Urinary bladder (tissue), 4 donors: ENCODE results near the gene NAALADL2. TPM values are rescaled to one million over a fixed set of nuclear protein-coding genes. Genes with fewer than 3 reads are reported as not detected.

Source experiments
- DNase-seq: peaks from one replicate; pipeline ENCODE4 v3.0.0-alpha.2; 2015; ENCODE audit errors: extremely low spot score
- H3K27ac ChIP-seq: one replicate; pipeline ENCODE4 v1.5.1; 2013; ENCODE audit warnings: low read depth, mild to moderate bottlenecking, moderate library complexity
- H3K36me3 ChIP-seq: one replicate; pipeline ENCODE4 v1.6.1; 2013; ENCODE audit warnings: mild to moderate bottlenecking, moderate library complexity; ENCODE audit not compliant: insufficient read depth
- H3K4me1 ChIP-seq: one replicate; pipeline ENCODE4 v1.6.1; 2013; ENCODE audit warnings: mild to moderate bottlenecking, moderate library complexity; ENCODE audit not compliant: insufficient read depth
- H3K4me3 ChIP-seq: one replicate; pipeline ENCODE4 v1.5.1; 2013; ENCODE audit warnings: low read depth, low read length
- WGBS: extraction: QIAGEN DNeasy Blood & Tissue Kit; methylation state at CpG from one replicate; pipeline ENCODE4 v1.1.7; 2013; 5-methylcytosine and 5-hydroxymethylcytosine counted together
- polyA plus RNA-seq: library from polyadenylated mRNA; stranded (reverse); fragments of 200-250 nt; gene quantifications from one replicate; pipeline ENCODE4 v1.2.3, GENCODE V29; 2013
- total RNA-seq: library from RNA; depleted of rRNA; stranded (reverse); fragments of >200 nt; gene quantifications from one replicate; pipeline ENCODE4 v1.2.3, GENCODE V29; 2014
- donor health status: healthy with polysubstance abuse.
- donor health status: healthy.

NAALADL2 gene
- total and polyA plus RNA-seq, 2 donors = 4.2 to 77.5 TPM

DNA sequence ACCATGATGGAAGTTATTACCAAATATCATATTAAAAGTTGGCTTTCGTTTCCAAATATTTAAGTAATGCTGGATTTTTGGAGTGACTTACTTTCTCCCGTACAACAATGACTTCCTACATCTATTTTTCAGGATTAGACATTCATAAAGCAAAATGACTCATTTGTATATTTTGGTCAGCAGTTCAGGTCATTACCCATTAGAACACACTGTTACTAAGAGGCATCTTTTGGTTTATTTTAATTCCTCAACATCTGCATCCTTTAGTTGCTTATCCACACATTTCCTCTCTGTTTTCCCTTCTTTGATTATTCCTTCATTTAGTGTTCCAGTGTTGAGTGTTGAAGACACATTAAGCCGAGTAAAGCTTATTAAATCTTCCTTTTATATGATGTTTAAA, 348.2 kb downstream of the NAALADL2 start:
- DNase-seq = no peak
- H3K27ac ChIP-seq = no peak overlapping the region
- WGBS = 57% methylated on average over 3 of the region's 3 CpGs
- no peaks in the 10 kb centered on the region for H3K36me3 ChIP-seq
- H3K4me1 ChIP-seq = no peaks in the 10 kb centered on the region
- H3K4me3 ChIP-seq = no peak overlapping the region

- no peak for DNase-seq
- Histone ChIP-seq H3K27ac (no peak overlapping the region), H3K4me1 (no peaks in the 10 kb centered on the region), H3K4me3 (no peak overlapping the region), H3K36me3 (no peaks in the 10 kb centered on the region)
- WGBS = 71% methylated on average over 5 of the region's 5 CpGs
Measured at GRCh38 chr3:175208326-175208725, 349.2 kb downstream of the NAALADL2 start.

DNA sequence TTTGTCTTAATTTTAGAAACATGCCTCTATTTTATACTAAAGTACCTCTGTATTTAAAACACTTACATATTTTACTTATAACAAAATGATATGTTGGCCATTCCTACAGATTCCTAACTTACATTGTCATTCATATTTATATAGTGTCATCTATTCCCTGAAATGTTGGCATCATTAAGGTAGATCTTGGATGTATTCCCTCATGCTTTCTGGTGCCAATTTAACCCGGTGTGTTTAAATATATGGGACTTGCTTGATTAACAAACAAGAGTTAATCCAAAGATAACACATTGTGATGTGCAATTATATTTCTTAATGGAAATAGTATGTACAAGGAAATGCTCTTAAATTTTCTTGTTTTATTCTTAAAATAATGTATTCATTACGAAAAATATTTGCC, 352.3 kb downstream of the NAALADL2 start:
- 75% methylated on average over 2 of the region's 2 CpGs for WGBS
- Histone ChIP-seq H3K27ac (no peak overlapping the region), H3K4me3 (no peak overlapping the region), H3K4me1 (no peaks in the 10 kb centered on the region), H3K36me3 (no peaks in the 10 kb centered on the region)
- no peak for DNase-seq

DNA sequence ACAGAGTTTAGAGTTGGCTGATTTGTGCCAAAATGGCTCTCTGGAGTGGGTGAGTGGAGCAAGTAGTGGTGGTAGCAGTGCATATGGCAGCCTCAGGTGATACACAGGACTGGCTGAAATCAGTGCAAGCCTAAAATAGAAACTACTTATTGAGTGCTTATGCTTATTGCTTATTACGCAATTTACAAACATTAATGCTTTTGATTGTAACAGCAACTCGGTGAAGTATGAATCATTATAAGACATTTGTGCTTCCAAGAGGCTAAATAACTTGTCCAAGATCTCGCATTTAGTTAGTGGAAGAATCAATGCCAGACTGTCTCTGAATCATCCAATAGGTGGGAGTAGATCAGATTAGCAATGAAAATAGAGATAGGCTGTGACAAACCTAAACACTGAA, 353.8 kb downstream of the NAALADL2 start:
- no peaks in the 10 kb centered on the region for H3K4me1 ChIP-seq
- H3K27ac ChIP-seq = no peak overlapping the region
- 77% methylated on average over 3 of the region's 3 CpGs for WGBS
- DNase-seq = no peak
- H3K4me3 ChIP-seq = no peak overlapping the region
- no peaks in the 10 kb centered on the region for H3K36me3 ChIP-seq

- no peak for DNase-seq
- H3K36me3 ChIP-seq = no peaks in the 10 kb centered on the region
- H3K27ac ChIP-seq = no peak overlapping the region
- H3K4me3 ChIP-seq = no peak overlapping the region
- WGBS = 92% methylated on average over 1 of the region's 1 CpG
- no peaks in the 10 kb centered on the region for H3K4me1 ChIP-seq
Measured at GRCh38 chr3:175214216-175214615, 355.1 kb downstream of the NAALADL2 start.

GRCh38 chr3:175215833-175216232, 356.7 kb downstream of the NAALADL2 start:
- 98% methylated on average over 1 of the region's 1 CpG for WGBS

DNA sequence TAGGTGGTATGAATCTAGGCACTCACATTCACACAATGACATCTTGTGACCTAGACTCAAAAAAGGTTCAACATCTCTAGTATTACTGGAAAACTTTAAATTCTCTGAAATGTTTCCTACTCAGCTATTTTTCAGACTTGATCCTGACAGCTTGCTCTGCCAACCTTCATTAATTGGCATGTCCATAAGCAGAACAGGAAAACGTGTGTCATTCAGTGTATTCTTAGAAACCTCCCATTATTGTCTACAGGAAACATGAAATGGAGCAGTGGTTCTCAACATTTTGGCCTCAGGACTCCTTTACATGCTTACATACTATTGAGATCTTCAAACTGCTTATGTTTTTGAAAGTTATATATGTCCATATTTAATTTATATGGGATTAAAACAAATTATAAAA, 363.2 kb downstream of the NAALADL2 start:
- Histone ChIP-seq H3K27ac (no peak overlapping the region), H3K4me3 (no peak overlapping the region), H3K36me3 (peaks cover 2% of the 10 kb centered on the region), H3K4me1 (no peaks in the 10 kb centered on the region)
- no peak for DNase-seq
- WGBS = 57% methylated on average over 1 of the region's 1 CpG

More at GRCh38 chr3:175215833-175216232, 356.7 kb downstream of the NAALADL2 start:
- Histone ChIP-seq H3K27ac (no peak overlapping the region), H3K4me1 (no peaks in the 10 kb centered on the region), H3K36me3 (no peaks in the 10 kb centered on the region), H3K4me3 (no peak overlapping the region)
- no peak for DNase-seq

GRCh38 chr3:175224051-175224450, 364.9 kb downstream of the NAALADL2 start:
- Histone ChIP-seq H3K36me3 (peaks cover 2% of the 10 kb centered on the region), H3K27ac (no peak overlapping the region), H3K4me1 (no peaks in the 10 kb centered on the region), H3K4me3 (no peak overlapping the region)
- WGBS = 86% methylated on average over 6 of the region's 6 CpGs
- DNase-seq = no peak

DNA sequence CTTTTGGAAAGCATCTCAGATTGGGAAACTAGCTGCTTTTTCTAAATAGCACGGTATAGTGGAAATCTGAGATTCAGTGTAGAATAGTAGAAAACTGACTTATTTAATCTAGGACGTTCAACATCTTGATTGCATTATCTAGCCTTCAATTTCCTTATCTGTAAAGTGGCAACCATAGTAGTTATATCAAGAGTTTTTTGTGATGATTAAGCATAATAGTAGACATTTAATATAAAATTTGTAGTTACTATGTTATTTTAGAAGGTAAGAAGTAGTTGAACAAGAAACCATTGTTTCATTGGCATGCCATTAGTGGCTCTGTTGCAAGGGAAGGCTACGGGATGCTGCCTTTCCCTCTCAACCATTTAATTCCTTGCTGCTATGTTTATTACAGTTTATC, 367.3 kb downstream of the NAALADL2 start:
- no peaks in the 10 kb centered on the region for H3K4me1 ChIP-seq
- peaks cover 2% of the 10 kb centered on the region for H3K36me3 ChIP-seq
- H3K4me3 ChIP-seq = no peak overlapping the region
- no peak overlapping the region for H3K27ac ChIP-seq
- 71% methylated on average over 3 of the region's 3 CpGs for WGBS
- no peak for DNase-seq

DNA sequence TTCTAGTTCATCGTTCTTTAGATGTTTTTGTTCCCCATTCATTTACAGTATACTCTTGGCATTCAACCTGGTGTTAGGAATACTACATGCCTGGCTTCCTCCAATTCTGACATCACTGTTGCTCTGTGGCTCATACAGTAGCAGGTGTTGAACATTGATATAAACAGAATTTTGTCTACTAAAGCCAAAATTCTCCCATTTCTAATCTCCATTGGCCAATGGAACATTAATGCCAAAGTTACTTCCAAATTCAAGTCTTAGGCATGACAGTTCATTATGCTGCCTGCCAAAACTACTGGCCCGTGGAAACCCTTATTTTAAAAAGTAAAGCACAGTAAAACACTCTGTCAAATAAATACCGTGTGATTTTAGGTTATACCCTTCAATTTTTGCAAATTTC, 368.0 kb downstream of the NAALADL2 start:
- Histone ChIP-seq H3K4me3 (no peak overlapping the region), H3K36me3 (peaks cover 2% of the 10 kb centered on the region), H3K4me1 (no peaks in the 10 kb centered on the region), H3K27ac (no peak overlapping the region)
- WGBS = 55% methylated on average over 3 of the region's 3 CpGs
- DNase-seq = no peak

DNA sequence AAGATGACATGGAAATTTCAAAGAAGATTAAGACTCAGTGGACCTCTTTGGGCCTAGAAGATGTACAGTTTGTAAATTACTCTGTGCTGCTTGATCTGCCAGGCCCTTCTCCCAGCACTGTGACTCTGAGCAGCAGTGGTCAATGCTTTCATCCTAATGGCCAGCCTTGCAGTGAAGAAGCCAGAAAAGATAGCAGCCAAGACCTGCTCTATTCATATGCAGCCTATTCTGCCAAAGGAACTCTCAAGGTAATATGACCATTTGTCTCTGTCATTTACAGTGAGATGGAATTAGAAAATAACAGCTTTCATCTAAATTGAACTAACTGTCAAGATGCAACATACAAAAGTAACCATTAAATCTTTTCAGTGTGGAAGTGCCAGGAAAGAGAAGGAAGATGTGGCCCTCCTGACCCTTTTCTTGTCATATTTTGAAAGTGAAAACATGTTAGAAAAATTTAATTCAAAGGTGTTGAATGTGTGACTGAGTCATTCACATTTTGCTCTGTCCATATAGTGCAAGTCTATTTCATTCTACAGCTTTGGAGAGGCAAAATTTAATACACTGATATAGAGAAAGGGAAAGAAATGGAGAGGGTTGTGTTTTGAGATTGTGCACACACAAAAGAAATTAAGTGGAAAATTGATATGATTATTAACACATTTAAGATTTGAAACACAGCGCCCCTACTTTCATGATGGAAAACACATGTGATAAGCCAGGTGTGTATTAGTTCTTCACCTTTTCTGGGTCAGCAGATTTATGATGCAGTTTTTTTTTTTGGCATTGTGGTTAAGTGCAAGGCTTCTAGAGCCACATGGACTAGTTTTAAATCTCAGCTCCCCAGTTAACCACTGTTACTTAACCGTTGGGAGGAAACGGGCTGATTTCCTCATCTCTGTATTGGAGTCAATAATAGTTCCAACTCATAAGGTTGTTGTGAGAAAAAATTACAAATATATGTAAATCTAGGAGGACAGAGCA, 375.1 kb downstream of the NAALADL2 start:
- no peak for DNase-seq
- Histone ChIP-seq H3K27ac (no peak overlapping the region), H3K4me1 (no peaks in the 10 kb centered on the region), H3K36me3 (no peaks in the 10 kb centered on the region), H3K4me3 (no peak overlapping the region)
- 90% methylated on average over 3 of the region's 3 CpGs for WGBS

DNA sequence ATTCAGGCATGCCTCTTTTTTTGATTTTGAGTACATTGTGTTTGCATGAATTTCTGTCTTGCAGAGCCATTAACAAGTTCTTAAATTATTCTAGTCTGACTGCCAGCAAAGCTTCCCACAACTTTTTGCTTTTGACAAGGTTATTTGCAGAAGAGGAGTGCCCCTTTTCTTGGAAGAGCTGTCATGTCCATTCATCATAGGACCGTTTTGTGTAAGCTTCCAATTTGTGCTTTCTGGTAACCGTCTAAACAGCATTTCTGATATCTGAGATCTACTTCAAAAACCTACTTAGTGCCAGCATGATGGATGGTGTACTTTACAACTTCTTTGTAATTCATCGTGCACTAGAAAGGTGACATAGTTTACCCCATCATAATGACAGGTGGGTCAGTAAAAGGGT, 379.7 kb downstream of the NAALADL2 start:
- H3K36me3 ChIP-seq = no peaks in the 10 kb centered on the region
- no peaks in the 10 kb centered on the region for H3K4me1 ChIP-seq
- no peak overlapping the region for H3K27ac ChIP-seq
- DNase-seq = no peak
- 62% methylated on average over 3 of the region's 3 CpGs for WGBS
- H3K4me3 ChIP-seq = no peak overlapping the region

DNA sequence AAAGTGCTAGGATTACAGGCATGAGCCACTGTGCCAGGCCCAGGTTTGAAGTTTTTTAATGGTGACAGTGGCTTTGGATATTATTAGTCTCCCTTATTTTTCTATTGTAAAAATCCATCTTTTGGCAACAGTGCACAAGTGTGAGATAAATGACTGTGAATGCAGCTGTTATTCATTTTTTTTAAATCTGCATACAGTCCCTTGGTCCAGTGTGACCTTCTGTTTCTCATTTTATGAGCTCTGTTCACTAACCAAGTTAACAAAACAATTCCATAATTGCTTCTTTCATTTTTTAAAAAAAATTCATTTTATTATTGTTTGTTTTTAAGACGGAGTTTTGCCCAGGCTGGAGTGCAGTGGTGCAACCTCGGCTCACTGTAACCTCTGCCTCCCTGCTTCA, 381.8 kb downstream of the NAALADL2 start:
- Histone ChIP-seq H3K36me3 (no peaks in the 10 kb centered on the region), H3K27ac (no peak overlapping the region), H3K4me3 (no peak overlapping the region), H3K4me1 (no peaks in the 10 kb centered on the region)
- WGBS = 75% methylated on average over 2 of the region's 2 CpGs
- DNase-seq = no peak

DNA sequence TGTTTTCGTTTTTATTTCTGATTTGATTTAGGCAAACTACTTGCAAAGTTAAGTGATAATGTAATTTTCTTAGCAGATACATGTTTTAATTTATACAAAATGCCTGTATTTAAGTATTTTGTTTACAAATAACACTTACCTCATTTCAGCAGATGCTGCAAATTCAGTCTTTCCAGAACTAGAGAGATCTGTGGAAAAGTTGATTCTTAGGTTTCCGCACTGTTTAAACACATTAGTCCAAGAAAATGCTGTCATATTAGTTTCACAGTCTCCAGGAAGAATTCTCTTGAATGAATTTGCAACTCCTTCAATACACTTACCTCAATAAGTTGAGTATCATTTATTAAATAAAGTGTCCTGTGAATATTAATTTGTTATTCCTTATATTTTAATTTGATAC, 383.1 kb downstream of the NAALADL2 start:
- Histone ChIP-seq H3K36me3 (no peaks in the 10 kb centered on the region), H3K4me1 (no peaks in the 10 kb centered on the region), H3K27ac (no peak overlapping the region), H3K4me3 (no peak overlapping the region)
- 96% methylated on average over 2 of the region's 2 CpGs for WGBS
- DNase-seq = no peak
